GM10248 (cell line): ENCODE measurements around the gene DDX5.

ENCODE experiments used
- CTCF ChIA-PET: fragments of 300-600 bp; sonication (Branson Sonifier 250); formaldehyde crosslinking; extraction: SDS; loops from one replicate; lab custom pipeline; 2021; ENCODE audit warnings: antibody characterized with exemption; lab: Yijun Ruan, JAX
- POLR2A ChIA-PET: fragments of 350-650 bp; sonication (Branson Sonifier 250); formaldehyde crosslinking; extraction: SDS; loops from one replicate; lab custom pipeline; 2020; ENCODE audit warnings: antibody characterized with exemption; lab: Yijun Ruan, JAX
- DNase-seq: peaks from one replicate; pipeline ENCODE4 v3.0.0; 2012; ENCODE audit errors: extremely low spot score
- CTCF ChIP-seq: IDR thresholded peaks from 2 replicates; pipeline ENCODE4 v1.5.1; 2012; ENCODE audit warnings: mild to moderate bottlenecking, low read depth; ENCODE audit errors: extremely low read depth, missing control alignments, control extremely low read depth

Gene DDX5

DNA sequence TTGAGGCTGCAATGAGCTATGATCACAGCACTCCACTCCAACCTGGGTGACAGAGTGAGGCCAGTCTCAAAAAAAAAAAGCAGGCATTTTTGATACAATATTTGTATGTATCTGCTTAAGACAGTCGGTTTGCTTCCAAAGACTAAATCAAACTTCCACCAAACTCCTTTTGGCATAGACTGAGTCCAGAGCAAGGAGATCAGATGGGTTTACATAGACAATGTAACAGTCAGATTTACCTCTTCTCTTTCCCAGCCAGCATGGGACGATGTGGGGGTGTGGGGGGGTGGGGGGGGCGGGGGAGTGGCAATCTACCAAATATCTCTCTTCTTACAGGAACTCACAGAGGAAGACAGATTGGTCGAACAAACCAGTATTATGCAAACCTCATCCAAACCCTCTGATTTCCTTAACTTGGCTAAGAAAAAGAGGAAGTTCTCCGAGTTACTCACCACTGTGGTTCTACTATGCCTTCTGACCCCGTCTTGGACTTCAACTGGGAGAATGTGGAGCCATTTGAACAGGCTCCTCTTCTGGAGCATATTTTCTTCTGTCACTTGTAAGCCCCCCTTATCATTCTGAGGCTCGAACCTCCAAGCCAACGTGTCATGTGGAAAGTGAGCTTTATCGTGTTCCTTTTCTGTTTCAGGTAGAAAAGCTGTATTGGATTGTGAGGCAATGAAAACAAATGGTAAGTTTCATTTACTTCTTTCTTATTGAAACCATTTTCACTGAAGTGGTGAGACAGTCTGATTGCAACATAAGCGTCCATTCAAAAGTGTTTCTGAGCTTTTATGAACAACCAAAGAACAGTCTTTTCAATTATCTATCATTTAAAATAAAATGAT lies 57.2 kb downstream of the DDX5 start, which contains the start of gene MILR1:
Gene MILR1, plus strand, starts transcription at position 451 of the 848 bp plus-strand sequence. Its CDS starts 54 bp downstream, at position 505.
- DNase-seq, result peak; percentile 49

More for the DNA sequence above, 57.2 kb downstream of the DDX5 start, which contains the start of gene MILR1:
- POLR2A ChIA-PET, result interaction anchor here (0.5 kb wide), 1 partner anchor 19 kb away, joined by 4 read pairs; no protein-coding TSS in a partner anchor
- TF ChIP-seq CTCF, result no peak
- CTCF ChIA-PET, result interaction anchor here (5.5 kb wide), 1 partner anchor 28 kb away, joined by 29 read pairs; no protein-coding TSS in a partner anchor
